Kidney epithelial cell (primary cell): ENCODE results near the gene CCBE1. TPM values are rescaled to one million over a fixed set of nuclear protein-coding genes. Genes with fewer than 3 reads are reported as not detected.

Source experiments
- DNase-seq: peaks from one replicate; pipeline ENCODE4 v3.0.0-alpha.2; 2010; ENCODE audit warnings: low read depth
- H3K27me3 ChIP-seq: 2 replicates; pipeline ENCODE4 v1.6.0; 2011; ENCODE audit warnings: low read length; ENCODE audit not compliant: control insufficient read depth, insufficient read depth
- H3K36me3 ChIP-seq: 2 replicates; pipeline ENCODE4 v1.5.1; 2011; ENCODE audit warnings: low read length; ENCODE audit not compliant: control insufficient read depth, insufficient read depth
- H3K4me3 ChIP-seq: 2 replicates; pipeline ENCODE4 v1.5.1; 2011; ENCODE audit warnings: low read depth, mild to moderate bottlenecking, control low read depth, low read length
- total RNA-seq: library from RNA; depleted of rRNA; stranded (reverse); fragments of >200 nt; gene quantifications from 2 replicates; pipeline ENCODE4 v1.2.3, GENCODE V29; 2015
- TF ChIP-seq, protein P1 (sequence below): IDR thresholded peaks from 2 replicates; pipeline ENCODE4 v1.5.1; 2011; ENCODE audit warnings: mild to moderate bottlenecking, moderate library complexity, low read length, control low read depth, inconsistent platforms; ENCODE audit not compliant: insufficient read depth, poor library complexity, severe bottlenecking

CCBE1 gene
- total RNA-seq, 1 donor from 2014 or later, result 1.2 TPM

DNA sequence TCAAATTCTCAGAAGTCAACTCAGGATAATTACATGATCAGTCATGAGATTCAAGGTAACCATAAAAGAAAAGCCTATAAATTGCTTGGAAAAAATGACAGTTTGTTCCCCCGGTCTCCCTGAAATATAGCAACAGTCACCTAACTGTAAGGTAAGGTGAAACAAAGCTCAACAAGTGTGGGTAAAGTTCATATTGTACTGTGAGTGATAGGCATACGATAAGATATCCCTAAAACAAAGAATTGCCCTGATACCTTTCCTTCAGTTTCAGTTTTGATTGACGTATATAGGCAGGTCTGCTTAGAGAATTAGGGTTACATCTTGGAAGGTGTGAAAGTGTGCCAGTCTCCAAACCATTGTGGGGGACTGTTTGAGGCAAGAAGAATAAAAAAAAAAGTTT is 4.0 kb upstream of the CCBE1 start:
- Histone ChIP-seq H3K4me3 (no peak overlapping the region), H3K36me3 (no peaks in the 10 kb centered on the region), H3K27me3 (peaks cover 10% of the 10 kb centered on the region)
- no peak for DNase-seq
- TF ChIP-seq, protein P1, sequence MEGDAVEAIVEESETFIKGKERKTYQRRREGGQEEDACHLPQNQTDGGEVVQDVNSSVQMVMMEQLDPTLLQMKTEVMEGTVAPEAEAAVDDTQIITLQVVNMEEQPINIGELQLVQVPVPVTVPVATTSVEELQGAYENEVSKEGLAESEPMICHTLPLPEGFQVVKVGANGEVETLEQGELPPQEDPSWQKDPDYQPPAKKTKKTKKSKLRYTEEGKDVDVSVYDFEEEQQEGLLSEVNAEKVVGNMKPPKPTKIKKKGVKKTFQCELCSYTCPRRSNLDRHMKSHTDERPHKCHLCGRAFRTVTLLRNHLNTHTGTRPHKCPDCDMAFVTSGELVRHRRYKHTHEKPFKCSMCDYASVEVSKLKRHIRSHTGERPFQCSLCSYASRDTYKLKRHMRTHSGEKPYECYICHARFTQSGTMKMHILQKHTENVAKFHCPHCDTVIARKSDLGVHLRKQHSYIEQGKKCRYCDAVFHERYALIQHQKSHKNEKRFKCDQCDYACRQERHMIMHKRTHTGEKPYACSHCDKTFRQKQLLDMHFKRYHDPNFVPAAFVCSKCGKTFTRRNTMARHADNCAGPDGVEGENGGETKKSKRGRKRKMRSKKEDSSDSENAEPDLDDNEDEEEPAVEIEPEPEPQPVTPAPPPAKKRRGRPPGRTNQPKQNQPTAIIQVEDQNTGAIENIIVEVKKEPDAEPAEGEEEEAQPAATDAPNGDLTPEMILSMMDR, result no peak

DNA sequence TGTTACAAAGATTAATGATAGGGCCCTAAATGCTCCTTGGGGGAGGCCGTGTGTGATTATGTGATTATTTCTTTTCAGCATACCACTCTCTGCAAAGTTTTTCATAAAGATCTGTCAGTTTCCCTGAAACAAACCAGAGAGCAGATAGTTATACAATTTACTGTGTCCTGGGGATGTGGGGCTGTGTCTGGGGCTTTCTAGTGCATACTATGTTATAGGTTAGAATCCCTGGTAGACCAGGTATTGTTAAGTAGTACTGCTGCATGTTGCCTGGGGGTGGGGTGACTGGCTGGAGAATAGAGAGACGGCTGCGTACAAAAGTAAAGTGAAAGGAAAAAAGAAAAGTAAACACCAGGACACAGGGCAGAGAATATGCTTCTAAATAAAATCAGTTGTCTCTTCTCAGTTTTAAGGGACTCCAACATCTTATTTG is 3.3 kb upstream of the CCBE1 start:
- Histone ChIP-seq H3K36me3 (no peaks in the 10 kb centered on the region), H3K27me3 (peaks cover 10% of the 10 kb centered on the region), H3K4me3 (no peak overlapping the region)
- no peak for DNase-seq
- TF ChIP-seq, protein P1, result no peak

DNA sequence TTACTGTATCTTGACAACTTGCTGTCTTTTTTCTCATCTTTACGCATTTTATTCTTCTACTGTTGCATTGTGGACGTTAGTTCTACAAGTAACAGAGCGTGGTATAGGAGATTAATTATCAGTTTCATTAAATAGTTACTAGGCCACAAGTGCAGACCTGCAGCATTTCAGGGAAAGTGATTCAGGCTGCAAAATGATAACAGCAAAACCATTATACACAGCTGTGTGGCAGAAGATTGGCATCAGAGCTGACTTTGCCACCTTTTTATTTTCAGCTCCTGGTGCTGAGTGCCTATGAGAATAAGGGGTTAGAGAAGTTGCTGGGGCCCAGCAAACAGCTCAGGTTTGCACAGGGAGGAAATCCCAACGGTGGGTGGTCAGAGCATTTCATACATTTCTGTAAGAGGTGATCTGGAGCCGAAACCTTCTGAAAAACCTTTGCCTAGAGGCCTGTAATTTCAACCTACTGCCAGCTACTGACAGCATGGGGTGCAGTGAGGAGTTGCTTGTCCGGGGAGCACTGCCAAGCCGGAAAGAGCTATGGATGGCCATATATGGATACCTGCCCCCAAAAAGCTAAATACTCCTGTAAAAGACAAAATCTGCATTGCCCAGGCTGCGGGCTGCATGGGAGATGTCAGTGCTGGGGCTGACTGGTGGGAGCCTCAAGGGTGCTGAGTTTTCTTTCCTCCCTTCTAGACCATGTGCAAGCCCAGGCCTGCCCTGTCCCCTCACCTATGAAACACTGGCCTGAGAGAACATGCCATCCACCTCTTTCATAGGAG is 2.7 kb upstream of the CCBE1 start:
- Histone ChIP-seq H3K36me3 (no peaks in the 10 kb centered on the region), H3K27me3 (peaks cover 14% of the 10 kb centered on the region), H3K4me3 (no peak overlapping the region)
- TF ChIP-seq, protein P1, result no peak
- no peak for DNase-seq

DNA sequence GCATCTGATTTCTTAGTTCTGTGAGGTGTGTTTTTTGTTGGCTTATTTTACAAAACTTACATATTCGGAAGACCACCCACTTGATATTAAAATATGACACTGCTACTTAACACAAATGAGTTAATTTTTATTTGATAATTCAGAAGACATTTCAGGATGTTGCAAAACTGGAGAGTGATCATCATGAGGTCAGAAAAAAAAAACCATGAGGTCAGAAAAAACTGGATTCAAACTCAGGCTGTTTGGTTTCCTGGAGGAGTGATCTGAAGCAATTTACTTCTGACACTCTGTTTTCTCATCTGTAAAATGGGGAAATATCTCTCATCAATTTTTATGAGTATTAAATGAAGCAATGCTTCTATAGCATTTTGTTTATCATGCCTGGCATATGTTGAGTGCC is 1.8 kb upstream of the CCBE1 start:
- TF ChIP-seq, protein P1, result no peak
- no peak for DNase-seq
- H3K27me3 ChIP-seq, result peaks cover 14% of the 10 kb centered on the region
- H3K36me3 ChIP-seq, result no peaks in the 10 kb centered on the region
- no peak overlapping the region for H3K4me3 ChIP-seq

DNA sequence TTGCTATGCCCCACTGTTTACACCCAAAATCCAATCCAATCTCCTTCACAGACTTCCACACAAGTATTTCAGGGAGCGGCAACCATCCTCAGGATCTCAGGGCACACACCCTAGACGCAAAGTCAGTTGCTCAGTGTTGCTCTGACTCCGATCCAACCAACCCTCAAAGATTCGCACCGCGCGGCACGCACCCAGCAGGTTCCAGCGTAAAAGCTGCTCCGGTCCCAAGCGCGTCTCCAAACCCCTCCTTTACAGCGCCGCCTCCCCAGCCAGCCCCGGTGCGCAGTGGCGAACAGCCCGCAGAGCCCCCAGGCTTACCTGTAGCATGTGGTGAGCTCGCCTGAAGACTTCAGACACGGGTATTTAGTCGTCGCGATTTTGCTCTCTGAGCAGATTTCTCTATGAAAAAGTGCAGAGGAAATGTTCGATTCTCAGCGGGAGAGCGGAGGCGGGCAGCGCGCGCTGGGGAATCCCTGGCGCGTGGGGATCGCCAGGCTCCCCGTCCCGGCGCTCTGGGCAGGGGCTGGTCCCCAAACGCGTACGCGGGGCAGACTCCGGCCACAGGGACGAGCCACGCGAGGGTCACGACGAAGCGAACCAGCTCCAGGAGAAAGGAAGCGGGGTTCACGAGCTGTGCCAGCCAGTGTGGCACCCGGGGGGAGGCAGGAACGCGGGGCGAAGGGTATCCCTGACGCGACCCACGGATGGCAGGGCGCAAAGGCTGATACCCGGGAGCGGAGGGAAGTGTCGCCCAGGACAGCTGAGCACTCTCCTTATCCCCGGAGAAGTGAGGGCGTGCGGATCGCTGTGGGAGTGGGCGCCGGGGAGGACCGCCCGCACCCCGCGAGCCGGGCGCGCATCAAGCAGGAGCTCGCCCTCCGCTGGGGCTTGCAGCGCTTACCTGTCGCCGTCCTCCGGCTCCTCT is 650 bp downstream of the CCBE1 start:
- no peaks in the 10 kb centered on the region for H3K36me3 ChIP-seq
- TF ChIP-seq, protein P1, result no peak
- peak overlapping the region; percentile 60 for H3K4me3 ChIP-seq
- peaks cover 14% of the 10 kb centered on the region for H3K27me3 ChIP-seq
- no peak for DNase-seq
